PC-9 (cell line): Measurements from ENCODE around the gene NAGA. TPM values are rescaled to one million over a fixed set of nuclear protein-coding genes. Genes with fewer than 3 reads are reported as not detected.
"Not testable (repeated sequence)": the region's sequence is repeated elsewhere in the genome, so short reads cannot be mapped to it uniquely, and the experiment has no call there.

Experiments
- BruUV-seq: library from RNA; stranded (reverse); fragments of 400-500 nt; replicated peaks from 2 replicates; lab custom pipeline; 2021; lab: Mats Ljungman, UMichigan
- CTCF ChIA-PET: fragments of 300-600 bp; sonication (Branson Sonifier 250); formaldehyde crosslinking; loops from one replicate; lab custom pipeline; 2022; ENCODE audit warnings: antibody characterized with exemption; lab: Charles Lee
- POLR2A ChIA-PET: fragments of 300-600 bp; sonication (Branson Sonifier 250); formaldehyde crosslinking; loops from one replicate; lab custom pipeline; 2022; ENCODE audit warnings: antibody characterized with exemption; ENCODE audit not compliant: unreplicated experiment; lab: Charles Lee
- DNase-seq, 2 experiments: peaks; one replicate each; pipeline versions ENCODE4 v3.0.0 to v3.0.0-alpha.2; 2015 to 2022; ENCODE audit warnings: mixed read lengths in 1 of 2
- H2AFZ ChIP-seq: fragments of 200-600 bp; sonication (generic); 2 replicates; pipeline ENCODE4 v1.8.1; 2017; ENCODE audit warnings: antibody characterized with exemption
- H3F3A ChIP-seq: fragments of 200-600 bp; sonication (generic); 2 replicates; pipeline ENCODE4 v1.8.1; 2017; ENCODE audit warnings: antibody characterized with exemption, mild to moderate bottlenecking, low read depth; ENCODE audit not compliant: insufficient read depth
- H3K27ac ChIP-seq: fragments of 200-600 bp; sonication (generic); 2 replicates; pipeline ENCODE4 v1.6.1; 2016; ENCODE audit warnings: mixed run types
- H3K27me3 ChIP-seq: fragments of 200-600 bp; sonication (generic); 2 replicates; pipeline ENCODE4 v1.6.1; 2016; ENCODE audit warnings: low read depth, mixed run types; ENCODE audit not compliant: insufficient read depth
- H3K36me3 ChIP-seq: fragments of 200-600 bp; sonication (generic); 2 replicates; pipeline ENCODE4 v1.6.1; 2016; ENCODE audit warnings: low read depth, mixed run types
- H3K4me1 ChIP-seq: fragments of 200-600 bp; sonication (generic); replicated peaks from 2 replicates; pipeline ENCODE4 v1.6.1; 2016; ENCODE audit warnings: mixed run types; ENCODE audit not compliant: insufficient read depth
- H3K4me2 ChIP-seq: fragments of 200-600 bp; sonication (generic); 2 replicates; pipeline ENCODE4 v1.6.1; 2017; ENCODE audit warnings: mixed run types
- H3K4me3 ChIP-seq: fragments of 200-600 bp; sonication (generic); 2 replicates; pipeline ENCODE4 v1.6.1; 2016; ENCODE audit warnings: mixed run types
- H3K79me2 ChIP-seq: fragments of 200-600 bp; sonication (generic); 2 replicates; pipeline ENCODE4 v1.6.1; 2017; ENCODE audit warnings: low read depth, mixed run types
- H3K9me2 ChIP-seq: fragments of 200-600 bp; sonication (generic); 2 replicates; pipeline ENCODE4 v1.8.1; 2017; ENCODE audit warnings: mild to moderate bottlenecking; ENCODE audit not compliant: insufficient read depth
- H3K9me3 ChIP-seq: fragments of 200-600 bp; sonication (generic); 2 replicates; pipeline ENCODE4 v1.8.1; 2016; ENCODE audit warnings: low read depth; ENCODE audit not compliant: insufficient read depth
- H4K20me1 ChIP-seq: fragments of 200-600 bp; sonication (generic); 2 replicates; pipeline ENCODE4 v1.8.1; 2017; ENCODE audit not compliant: insufficient read depth
- EZH2 ChIP-seq: fragments of 200-600 bp; sonication (generic); IDR thresholded peaks from 2 replicates; pipeline ENCODE4 v1.8.0; 2017; ENCODE audit warnings: antibody characterized with exemption, low read depth
- intact Hi-C: fragments of 100-400 bp; cut with micrococcal nuclease; formaldehyde crosslinking; loops from one replicate; pipeline ENCODE4 v1.10.0; 2022; ENCODE audit not compliant: unreplicated experiment
- total RNA-seq: library from RNA; stranded (reverse); gene quantifications from 2 replicates; pipeline ENCODE4 v1.2.3, GENCODE V29; 2021
- TF ChIP-seq, protein P1 (sequence below): fragments of 200-600 bp; sonication (generic); conservative IDR thresholded peaks from 2 replicates; pipeline ENCODE4 v1.6.1; 2017; ENCODE audit warnings: mixed run types, antibody characterized with exemption, mild to moderate bottlenecking, moderate library complexity

Gene NAGA
- total RNA-seq, 1 experiment from 2014 or later = 15.9 TPM

- Histone ChIP-seq H2AFZ (no peak overlapping the region), H3K9me3 (peaks cover 19% of the 10 kb centered on the region), H3K4me1 (no peaks in the 10 kb centered on the region), H4K20me1 (no peaks in the 10 kb centered on the region), H3F3A (no peaks in the 10 kb centered on the region), H3K27me3 (no peaks in the 10 kb centered on the region; the same call in 1 of the 2 replicates), H3K27ac (no peak overlapping the region), H3K36me3 (no peaks in the 10 kb centered on the region), H3K4me2 (no peak overlapping the region), H3K9me2 (no peaks in the 10 kb centered on the region), H3K79me2 (no peaks in the 10 kb centered on the region), H3K4me3 (no peak overlapping the region)
- ChIA-PET POLR2A (no interaction called here), CTCF (no interaction called here)
- intact Hi-C loops = no loop called here
- DNase-seq = no peak
- no TSS peak for BruUV-seq
- no peak for TF ChIP-seq EZH2
- TF ChIP-seq, protein P1, sequence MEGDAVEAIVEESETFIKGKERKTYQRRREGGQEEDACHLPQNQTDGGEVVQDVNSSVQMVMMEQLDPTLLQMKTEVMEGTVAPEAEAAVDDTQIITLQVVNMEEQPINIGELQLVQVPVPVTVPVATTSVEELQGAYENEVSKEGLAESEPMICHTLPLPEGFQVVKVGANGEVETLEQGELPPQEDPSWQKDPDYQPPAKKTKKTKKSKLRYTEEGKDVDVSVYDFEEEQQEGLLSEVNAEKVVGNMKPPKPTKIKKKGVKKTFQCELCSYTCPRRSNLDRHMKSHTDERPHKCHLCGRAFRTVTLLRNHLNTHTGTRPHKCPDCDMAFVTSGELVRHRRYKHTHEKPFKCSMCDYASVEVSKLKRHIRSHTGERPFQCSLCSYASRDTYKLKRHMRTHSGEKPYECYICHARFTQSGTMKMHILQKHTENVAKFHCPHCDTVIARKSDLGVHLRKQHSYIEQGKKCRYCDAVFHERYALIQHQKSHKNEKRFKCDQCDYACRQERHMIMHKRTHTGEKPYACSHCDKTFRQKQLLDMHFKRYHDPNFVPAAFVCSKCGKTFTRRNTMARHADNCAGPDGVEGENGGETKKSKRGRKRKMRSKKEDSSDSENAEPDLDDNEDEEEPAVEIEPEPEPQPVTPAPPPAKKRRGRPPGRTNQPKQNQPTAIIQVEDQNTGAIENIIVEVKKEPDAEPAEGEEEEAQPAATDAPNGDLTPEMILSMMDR = peak; percentile 57
Observed at GRCh38 chr22:42114721-42115120, 44.1 kb upstream of the NAGA start.

DNA sequence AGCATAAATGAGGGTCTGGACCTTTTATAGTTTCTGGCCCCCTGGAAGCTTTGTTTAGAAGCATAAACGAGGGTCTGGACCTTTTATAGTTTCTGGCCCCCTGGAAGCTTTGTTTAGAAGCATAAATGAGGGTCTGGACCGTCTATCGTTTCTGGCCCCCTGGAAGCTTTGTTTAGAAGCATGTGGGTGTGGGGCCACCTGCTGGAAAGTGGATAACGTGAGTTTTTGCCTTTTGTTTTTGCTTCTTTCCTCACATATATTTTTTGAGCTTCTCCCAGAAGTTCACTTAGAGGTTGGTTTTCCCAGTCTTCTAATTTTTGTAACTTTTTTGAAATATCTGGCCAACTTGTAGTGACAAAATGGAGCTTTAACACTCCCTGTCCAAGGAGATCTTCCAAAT lies 42.2 kb upstream of the NAGA start:
- H3K36me3 ChIP-seq, H3K27me3 ChIP-seq, BruUV-seq, H2AFZ ChIP-seq, DNase-seq, H4K20me1 ChIP-seq, H3F3A ChIP-seq, H3K4me2 ChIP-seq, intact Hi-C loops, H3K27ac ChIP-seq, H3K4me3 ChIP-seq, H3K79me2 ChIP-seq, H3K4me1 ChIP-seq, H3K9me2 ChIP-seq: not testable (repeated sequence)
- POLR2A ChIA-PET = interaction anchor here (0.7 kb wide), 1 partner anchor 14 kb away, joined by 8 read pairs; no protein-coding TSS in a partner anchor
- TF ChIP-seq, protein P1 = peak; percentile 50
- peaks cover 19% of the 10 kb centered on the region for H3K9me3 ChIP-seq
- CTCF ChIA-PET = interaction anchor here (0.6 to 1.5 kb wide), 3 partner anchors 15 to 43 kb away, joined by 4 to 12 read pairs (median 5); partner anchors contain the start of gene NDUFA6

GRCh38 chr22:42111798-42112197 lies 41.2 kb upstream of the NAGA start:
- no TSS peak for BruUV-seq
- DNase-seq = no peak
- Histone ChIP-seq H2AFZ (no peak overlapping the region), H3F3A (no peaks in the 10 kb centered on the region), H4K20me1 (no peaks in the 10 kb centered on the region), H3K27me3 (peaks cover 4% of the 10 kb centered on the region; the same call in 1 of the 2 replicates), H3K27ac (no peak overlapping the region), H3K4me2 (no peak overlapping the region), H3K36me3 (no peaks in the 10 kb centered on the region), H3K79me2 (no peaks in the 10 kb centered on the region), H3K4me1 (no peaks in the 10 kb centered on the region), H3K4me3 (no peak overlapping the region), H3K9me3 (peaks cover 19% of the 10 kb centered on the region), H3K9me2 (no peaks in the 10 kb centered on the region)
- intact Hi-C loops = no loop called here
- ChIA-PET POLR2A (no interaction called here), CTCF (interaction anchor here (1.5 kb wide), 1 partner anchor 21 kb away, joined by 12 read pairs; the partner anchor contains the start of gene NDUFA6)
- no peak for TF ChIP-seq EZH2
- TF ChIP-seq, protein P1 = no peak
